A549 (cell line): ENCODE results near the gene RAPGEF2. TPM values are rescaled to one million over a fixed set of nuclear protein-coding genes. Genes with fewer than 3 reads are reported as not detected.

Source experiments
- ATAC-seq, 2 experiments: fragments of 200-7000 bp in 1 of 2; fragments of >200 bp in 1 of 2; cut with Nextera tagmentation in 1 of 2; cut with Tn5 transposase in 1 of 2; 3 replicates each; pipeline versions ENCODE4 v1.8.0 to v1.9.1; 2018 to 2020; ENCODE audit warnings: mild to moderate bottlenecking in 1 of 2, moderate library complexity in 1 of 2
- CTCF ChIA-PET: fragments of 300-600 bp; sonication (Branson Sonifier 250); formaldehyde crosslinking; extraction: SDS; loops from one replicate; lab custom pipeline; 2021; ENCODE audit warnings: antibody characterized with exemption, inconsistent platforms; lab: Yijun Ruan, JAX
- POLR2A ChIA-PET: fragments of 350-600 bp; formaldehyde crosslinking; extraction: SDS; loops from one replicate; lab custom pipeline; 2021; ENCODE audit warnings: antibody characterized with exemption, inconsistent platforms; lab: Yijun Ruan, JAX
- DNase-seq, 2 experiments: peaks; one replicate each; pipeline versions ENCODE4 v3.0.0 to v3.0.0-alpha.2; 2011 to 2016; ENCODE audit warnings: low read depth in 1 of 2, low spot score in 1 of 2
- FAIRE-seq: peaks from 2 replicates; lab custom pipeline; 2011; peaks lifted over from hg19 to GRCh38; lab: Jason Lieb, UNC
- H3K27ac ChIP-seq, 2 experiments: fragments of >200 bp; sonication (Bioruptor Twin); formaldehyde crosslinking; 3 replicates each; pipeline ENCODE4 v1.5.1; 2016 to 2017
- H3K4me1 ChIP-seq: fragments of >200 bp; sonication (Bioruptor Twin); formaldehyde crosslinking; 3 replicates; pipeline ENCODE4 v1.6.1; 2016
- H3K4me2 ChIP-seq: fragments of >200 bp; sonication (Bioruptor Twin); formaldehyde crosslinking; 3 replicates; pipeline ENCODE4 v1.6.1; 2016
- H3K4me3 ChIP-seq: fragments of >200 bp; sonication (Bioruptor Twin); formaldehyde crosslinking; 3 replicates; pipeline ENCODE4 v1.5.1; 2016
- H3K9me3 ChIP-seq: fragments of >200 bp; sonication (Bioruptor Twin); formaldehyde crosslinking; 3 replicates; pipeline ENCODE4 v1.6.1; 2016
- ATOH8 ChIP-seq: fragments of 250-450 bp; sonication (Bioruptor Pico); IDR thresholded peaks from 2 replicates; pipeline ENCODE4 v1.5.0; 2020; ENCODE audit warnings: low read depth, mild to moderate bottlenecking, moderate library complexity
- CBX8 ChIP-seq: fragments of 200-600 bp; sonication (generic); IDR thresholded peaks from 2 replicates; pipeline ENCODE4 v1.6.1; 2016
- CHD4 ChIP-seq: fragments of 200-600 bp; sonication (generic); IDR thresholded peaks from 2 replicates; pipeline ENCODE4 v1.6.1; 2016; ENCODE audit warnings: antibody characterized with exemption, mild to moderate bottlenecking, borderline replicate concordance
- CTCF ChIP-seq: fragments of >200 bp; sonication (Bioruptor Twin); formaldehyde crosslinking; IDR thresholded peaks from 3 replicates; pipeline ENCODE4 v1.5.1; 2016
- EHMT2 ChIP-seq: fragments of 200-600 bp; sonication (generic); IDR thresholded peaks from 2 replicates; pipeline ENCODE4 v1.6.1; 2016; ENCODE audit warnings: antibody characterized with exemption, low read depth, mild to moderate bottlenecking, moderate library complexity
- ELK1 ChIP-seq: fragments of 150-350 bp; IDR thresholded peaks from 2 replicates; pipeline ENCODE4 v1.6.1; 2014; ENCODE audit warnings: low read depth, mild to moderate bottlenecking, low read length
- FOSB ChIP-seq: fragments of 250-450 bp; sonication (Bioruptor Pico); IDR thresholded peaks from 2 replicates; pipeline ENCODE4 v1.5.0; 2020; ENCODE audit warnings: mild to moderate bottlenecking, moderate library complexity
- FOSL2 ChIP-seq, 2 experiments: fragments of 450-650 bp in 1 of 2; fragments of >200 bp in 1 of 2; sonication (Bioruptor Twin) in 1 of 2; formaldehyde crosslinking; IDR thresholded peaks; 2 replicates each; pipeline versions ENCODE4 v1.5.0 to v1.6.1; 2016 to 2020; ENCODE audit warnings: mild to moderate bottlenecking in 1 of 2, moderate library complexity in 1 of 2
- FOXS1 ChIP-seq: fragments of 250-450 bp; sonication (Bioruptor Pico); IDR thresholded peaks from 2 replicates; pipeline ENCODE4 v1.5.0; 2020; ENCODE audit warnings: mild to moderate bottlenecking, moderate library complexity
- HDAC2 ChIP-seq: fragments of 200-600 bp; sonication (generic); IDR thresholded peaks from 2 replicates; pipeline ENCODE4 v1.6.1; 2016
- HMGXB4 ChIP-seq: fragments of 250-450 bp; sonication (Bioruptor Pico); IDR thresholded peaks from 2 replicates; pipeline ENCODE4 v1.5.0; 2021; ENCODE audit warnings: mild to moderate bottlenecking, moderate library complexity, borderline replicate concordance
- HOXA7 ChIP-seq: fragments of 250-450 bp; sonication (Bioruptor Pico); IDR thresholded peaks from 2 replicates; pipeline ENCODE4 v1.5.0; 2020; ENCODE audit warnings: mild to moderate bottlenecking, moderate library complexity
- MAFK ChIP-seq: fragments of 450-650 bp; IDR thresholded peaks from 2 replicates; pipeline ENCODE4 v1.6.1; 2014; ENCODE audit not compliant: partially characterized antibody
- MAX ChIP-seq: IDR thresholded peaks from 2 replicates; pipeline ENCODE4 v1.6.1; 2012
- NFE2L2 ChIP-seq: fragments of 150-350 bp; conservative IDR thresholded peaks from 2 replicates; pipeline ENCODE4 v1.6.1; 2014; ENCODE audit warnings: low read length
- NPAS2 ChIP-seq: fragments of 250-450 bp; sonication (Bioruptor Pico); IDR thresholded peaks from 2 replicates; pipeline ENCODE4 v1.8.0; 2022; ENCODE audit warnings: mild to moderate bottlenecking, moderate library complexity, borderline replicate concordance
- NR3C1 ChIP-seq: fragments of >200 bp; sonication (Bioruptor Twin); formaldehyde crosslinking; IDR thresholded peaks from 3 replicates; pipeline ENCODE4 v1.6.1; 2017
- PHF8 ChIP-seq: fragments of 200-600 bp; sonication (generic); IDR thresholded peaks from 2 replicates; pipeline ENCODE4 v1.6.1; 2016; ENCODE audit warnings: low read depth, mild to moderate bottlenecking, antibody characterized with exemption, moderate library complexity, borderline replicate concordance
- POLR2AphosphoS2 ChIP-seq: conservative IDR thresholded peaks from 2 replicates; pipeline ENCODE4 v1.6.1; 2012; ENCODE audit warnings: low read length, improper control_type of control experiment, inconsistent platforms
- RARB ChIP-seq: fragments of 250-450 bp; sonication (Bioruptor Pico); IDR thresholded peaks from 2 replicates; pipeline ENCODE4 v1.8.0; 2021; ENCODE audit warnings: mild to moderate bottlenecking, moderate library complexity
- RNF2 ChIP-seq: fragments of 200-600 bp; sonication (generic); IDR thresholded peaks from 2 replicates; pipeline ENCODE4 v1.6.1; 2016; ENCODE audit warnings: low read depth, mild to moderate bottlenecking, antibody characterized with exemption, moderate library complexity, borderline replicate concordance
- TP53 ChIP-seq: fragments of 250-450 bp; sonication (Bioruptor Pico); IDR thresholded peaks from 2 replicates; pipeline ENCODE4 v1.5.0; 2021; ENCODE audit warnings: mild to moderate bottlenecking, moderate library complexity
- USF2 ChIP-seq: fragments of 450-650 bp; IDR thresholded peaks from 2 replicates; pipeline ENCODE4 v1.6.1; 2014; ENCODE audit warnings: antibody characterized with exemption
- ZC3H11A ChIP-seq: fragments of 450-650 bp; IDR thresholded peaks from 2 replicates; pipeline ENCODE4 v1.6.1; 2014; ENCODE audit warnings: antibody characterized with exemption, mild to moderate bottlenecking
- ZSCAN20 ChIP-seq: fragments of 250-450 bp; sonication (Bioruptor Pico); IDR thresholded peaks from 2 replicates; pipeline ENCODE4 v1.8.0; 2022; ENCODE audit warnings: mild to moderate bottlenecking, moderate library complexity
- WGBS: methylation state at CpG from one replicate; pipeline ENCODE4 v1.1.6; 2017; ENCODE audit errors: missing lambda C conversion rate; 5-methylcytosine and 5-hydroxymethylcytosine counted together
- polyA plus RNA-seq, 4 experiments: library from polyadenylated mRNA; depleted of rRNA in 3 of 4; stranded (reverse); fragments of >200 nt; fragmentation: RNase III in 1 of 4; extraction: RNeasy Plus Mini Kit Qiagen cat#74134 plus additional on column Dnase treatment in 1 of 4; gene quantifications; 2 replicates in 3 of 4; 3 replicates in 1 of 4; pipeline ENCODE4 v1.2.3, GENCODE V29; 2011 to 2017

Gene RAPGEF2
- polyA plus RNA-seq, 2 of the 4 experiments (the other 2 are of a cell fraction): 10.7 to 31.8 TPM

GRCh38 chr4:159098482-159099127 is 4.3 kb upstream of the RAPGEF2 start:
- no peak overlapping the region for H3K4me2 ChIP-seq
- H3K27ac ChIP-seq: no peak overlapping the region
- H3K9me3 ChIP-seq: no peaks in the 10 kb centered on the region
- no peak for ATAC-seq
- TF ChIP-seq HDAC2 (no peak), NFE2L2 (no peak), ZSCAN20 (CRISPR knock-in tag) (no peak), NPAS2 (no peak), USF2 (no peak), ELK1 (no peak), EHMT2 (no peak), CBX8 (no peak), PHF8 (no peak), RARB (CRISPR knock-in tag) (no peak), FOXS1 (CRISPR knock-in tag) (no peak), ZC3H11A (no peak), FOSB (no peak), MAX (no peak), RNF2 (no peak), HMGXB4 (no peak), FOSL2 (IDR thresholded peaks at IDR 0.05) (no peak), FOSL2 (CRISPR knock-in tag; IDR thresholded peaks at IDR 0.05) (no peak)
- TF ChIP-seq, all 56 proteins: peak for 0
- no peak for DNase-seq
- POLR2A ChIA-PET: no interaction called here
- FAIRE-seq: no peak
- CTCF ChIA-PET: no interaction called here
- 0 out of 3 replicates have a peak, but pooled peaks cover 11% of the 10 kb centered on the region for H3K4me1 ChIP-seq
- H3K4me3 ChIP-seq: no peak overlapping the region

- POLR2A ChIA-PET: interaction anchor here (0.6 kb wide), 1 partner anchor 36 kb away, joined by 3 read pairs; no protein-coding TSS in a partner anchor
- H3K9me3 ChIP-seq: no peaks in the 10 kb centered on the region
- TF ChIP-seq EHMT2 (no peak), CHD4 (no peak), HOXA7 (CRISPR knock-in tag) (no peak), TP53 (CRISPR knock-in tag) (no peak), MAFK (no peak), RARB (CRISPR knock-in tag) (no peak), NR3C1 (no peak), CTCF (no peak), ATOH8 (CRISPR knock-in tag) (no peak), NPAS2 (no peak), NFE2L2 (no peak), POLR2AphosphoS2 (no peak)
- TF ChIP-seq, all 56 proteins: peak for 0
- H3K27ac ChIP-seq: peak overlapping the region; percentile 76 to 93
- H3K4me1 ChIP-seq: peaks cover 32% of the 10 kb centered on the region
- peak overlapping the region; percentile 86 for H3K4me2 ChIP-seq
- H3K4me3 ChIP-seq: peak overlapping the region; percentile 86
- ATAC-seq: no peak; a peak in 2 of 6 replicates
- CTCF ChIA-PET: interaction anchor here (0.9 kb wide), 1 partner anchor 15 kb away, joined by 3 read pairs; no protein-coding TSS in a partner anchor
- DNase-seq: peak in 1 of 2 experiments; percentile 4
- WGBS: 47% methylated on average over 14 of the region's 14 CpGs
- no peak for FAIRE-seq
Observed at GRCh38 chr4:159101988-159102621, 774 bp upstream of the RAPGEF2 start.
